Ovary (tissue), 9 donors: Measurements from ENCODE around the gene TJP1. TPM values are rescaled to one million over a fixed set of nuclear protein-coding genes. Genes with fewer than 3 reads are reported as not detected.

Experiments
- DNase-seq, 5 donors: peaks; one replicate each; pipeline ENCODE4 v3.0.0-alpha.2; 2019 to 2020
- H3K27ac ChIP-seq, 2 donors: fragments of 200-600 bp; one replicate each; pipeline versions ENCODE4 v1.5.1 to v1.8.0; 2019 to 2022
- H3K27me3 ChIP-seq: fragments of 200-600 bp; one replicate; pipeline ENCODE4 v1.8.0; 2022
- H3K36me3 ChIP-seq: fragments of 200-600 bp; sonication (generic); one replicate; pipeline ENCODE4 v1.5.1; 2019
- H3K4me1 ChIP-seq: one replicate; pipeline ENCODE4 v1.8.1; 2013; ENCODE audit warnings: mild to moderate bottlenecking, moderate library complexity; ENCODE audit not compliant: insufficient read depth
- H3K4me3 ChIP-seq: fragments of 200-600 bp; sonication (generic); one replicate; pipeline ENCODE4 v1.5.1; 2017
- H3K9me3 ChIP-seq, 2 donors: fragments of 200-600 bp in 1 of 2; sonication (generic) in 1 of 2; one replicate each; pipeline versions ENCODE4 v1.5.1 to v1.8.1; 2013 to 2019; ENCODE audit warnings: mild to moderate bottlenecking in 1 of 2, moderate library complexity in 1 of 2
- CTCF ChIP-seq, 3 donors: fragments of 450-650 bp in 2 of 3; fragments of 200-600 bp in 1 of 3; IDR thresholded peaks; one replicate each; pipeline versions ENCODE4 v1.5.1 to v1.8.0; 2016 to 2022; ENCODE audit warnings: antibody characterized with exemption in 3 of 3, mild to moderate bottlenecking in 1 of 3
- EP300 ChIP-seq: sonication (generic); formaldehyde crosslinking; IDR thresholded peaks from one replicate; pipeline ENCODE4 v1.6.1; 2017; ENCODE audit warnings: antibody characterized with exemption
- POLR2A ChIP-seq: fragments of 450-650 bp; IDR thresholded peaks from one replicate; pipeline ENCODE4 v1.6.1; 2017; ENCODE audit warnings: antibody characterized with exemption, mild to moderate bottlenecking, moderate library complexity
- WGBS, 3 donors: extraction: QIAGEN DNeasy Blood & Tissue Kit in 1 of 3; methylation state at CpG; one replicate each; pipeline versions ENCODE4 v1.1.5 to v1.1.7; 2013 to 2017; 5-methylcytosine and 5-hydroxymethylcytosine counted together
- intact Hi-C, 4 donors: fragments of 100-400 bp; cut with DNase I; formaldehyde crosslinking; loops; one replicate each; pipeline versions ENCODE4 v1.11.0 to v1.15.1; 2022 to 2023
- polyA plus RNA-seq, 2 donors: library from polyadenylated mRNA; stranded (reverse); fragments of 200-250 nt in 1 of 2; fragments of 350-450 nt in 1 of 2; fragmentation: Illumina TruSeq in 1 of 2; extraction: RNeasy Lipid Tissue Mini Kit (QIAGEN cat#74804) in 1 of 2; gene quantifications; one replicate each; pipeline ENCODE4 v1.2.3, GENCODE V29; 2013 to 2014
- total RNA-seq, 7 donors: library from RNA; depleted of rRNA in 2 of 7; stranded (reverse); fragments of >200 nt in 2 of 7; fragmentation: NEBNext Ultra II Directional in 3 of 7; extraction: Animal tissue kit (Norgen Biotek cat#: 25700) in 3 of 7; gene quantifications; one replicate each; pipeline versions ENCODE4 v1.1.0 to v1.2.4, GENCODE V29; 2016 to 2023
- donor health status: DM: no; HTN: no; CAD: no; lungs with moderate emphysema.
- donor health status: DM: no; HTN: no; CAD: no.
- donor health status: Bipolar disorder and iron deficiency.
- donor health status: DM: yes; HTN: yes; CAD: no.
- donor health status: DM: no; HTN: no; CAD: no.
- donor health status: DM: yes; HTN: yes; CAD: no.

Gene TJP1
- total and polyA plus RNA-seq, 9 donors, result 25.3 to 150 (median 70.1) TPM

GRCh38 chr15:29743475-29743874 lies 78.8 kb downstream of the TJP1 start:
- H3K4me3 ChIP-seq, result no peak overlapping the region
- H3K27me3 ChIP-seq, result no peaks in the 10 kb centered on the region
- intact Hi-C loops, result loop anchor here in 3 of 4 donors (5.0 to 10.0 kb wide), 4 partner anchors 181 to 451 kb away; no protein-coding TSS in a partner anchor
- WGBS, 3 donors, result 96 to 98% (median 98%) methylated on average over 3 of the region's 3 CpGs
- TF ChIP-seq POLR2A, result no peak
- no peak for TF ChIP-seq CTCF (IDR thresholded peaks at IDR 0.05)
- no peak for TF ChIP-seq EP300
- no peaks in the 10 kb centered on the region for H3K9me3 ChIP-seq
- H3K27ac ChIP-seq, result no peak overlapping the region
- H3K36me3 ChIP-seq, result no peaks in the 10 kb centered on the region
- no peaks in the 10 kb centered on the region for H3K4me1 ChIP-seq
- DNase-seq, result no peak

- intact Hi-C loops, result loop anchor here in 3 of 4 donors (5.0 to 10.0 kb wide), 4 partner anchors 184 to 449 kb away; no protein-coding TSS in a partner anchor
- Histone ChIP-seq H3K27ac (no peak overlapping the region), H3K27me3 (no peaks in the 10 kb centered on the region), H3K4me1 (no peaks in the 10 kb centered on the region), H3K9me3 (no peaks in the 10 kb centered on the region), H3K4me3 (no peak overlapping the region), H3K36me3 (no peaks in the 10 kb centered on the region)
- TF ChIP-seq CTCF (IDR thresholded peaks at IDR 0.05) (no peak), EP300 (no peak), POLR2A (no peak)
- no peak for DNase-seq
- WGBS, 3 donors, result 93 to 100% (median 96%) methylated on average over 1 of the region's 1 CpG
Measured at GRCh38 chr15:29740692-29741311, 81.5 kb downstream of the TJP1 start.

GRCh38 chr15:29736744-29737020 lies 85.6 kb downstream of the TJP1 start:
- no peaks in the 10 kb centered on the region for H3K4me1 ChIP-seq

GRCh38 chr15:29736012-29736743 lies 86.1 kb downstream of the TJP1 start:
- DNase-seq, result no peak
- intact Hi-C loops, result no loop called here
- no peak overlapping the region for H3K4me3 ChIP-seq
- no peaks in the 10 kb centered on the region for H3K9me3 ChIP-seq
- no peaks in the 10 kb centered on the region for H3K4me1 ChIP-seq
- H3K27ac ChIP-seq, result no peak overlapping the region
- no peaks in the 10 kb centered on the region for H3K27me3 ChIP-seq
- no peaks in the 10 kb centered on the region for H3K36me3 ChIP-seq
- TF ChIP-seq EP300 (no peak), CTCF (IDR thresholded peaks at IDR 0.05) (no peak), POLR2A (no peak)
- WGBS, 3 donors, result 79 to 86% (median 86%) methylated on average over 3 of the region's 3 CpGs

More at GRCh38 chr15:29736744-29737020, 85.6 kb downstream of the TJP1 start:
- no peak for TF ChIP-seq EP300
- no peak for TF ChIP-seq POLR2A
- TF ChIP-seq CTCF (IDR thresholded peaks at IDR 0.05), result no peak
- intact Hi-C loops, result no loop called here
- no peak overlapping the region for H3K4me3 ChIP-seq
- WGBS, 3 donors, result 73 to 81% (median 75%) methylated on average over 2 of the region's 2 CpGs
- no peak for DNase-seq
- H3K36me3 ChIP-seq, result no peaks in the 10 kb centered on the region
- H3K9me3 ChIP-seq, result no peaks in the 10 kb centered on the region
- H3K27me3 ChIP-seq, result no peaks in the 10 kb centered on the region
- H3K27ac ChIP-seq, result no peak overlapping the region
